GM23338 (cell line): ENCODE measurements around the gene COL4A2. TPM values are rescaled to one million over a fixed set of nuclear protein-coding genes. Genes with fewer than 3 reads are reported as not detected.

ENCODE experiments used
- CTCF ChIP-seq, 2 experiments: fragments of 200-600 bp in 1 of 2; sonication (generic) in 1 of 2; conservative IDR thresholded peaks; 2 replicates each; pipeline versions ENCODE4 v1.5.1 to v1.6.1; 2016 to 2017; ENCODE audit warnings: antibody characterized with exemption in 2 of 2, low read depth in 2 of 2, mild to moderate bottlenecking in 2 of 2, moderate library complexity in 1 of 2
- JUNB ChIP-seq: IDR thresholded peaks from one replicate; pipeline ENCODE4 v1.6.1; 2016; ENCODE audit warnings: antibody characterized with exemption; ENCODE audit not compliant: unreplicated experiment
- ZNF331 ChIP-seq: fragments of 250-450 bp; sonication (Bioruptor Pico); IDR thresholded peaks from 2 replicates; pipeline ENCODE4 v1.5.0; 2020; ENCODE audit warnings: low read depth, mild to moderate bottlenecking, moderate library complexity
- polyA plus RNA-seq: library from polyadenylated mRNA; unstranded; fragments of >200 nt; fragmentation: Nextera tagmentation; extraction: Ambion mirVana; gene quantifications from 2 replicates; pipeline ENCODE4 v1.2.1, GENCODE V29; 2016
- total RNA-seq: library from RNA; depleted of rRNA; stranded (reverse); fragments of >200 nt; shearing (Covaris generic); gene quantifications from 2 replicates; pipeline ENCODE4 v1.2.3, GENCODE V29; 2014
- TF ChIP-seq, protein P1 (sequence below): fragments of 250-450 bp; sonication (Bioruptor Pico); IDR thresholded peaks from 2 replicates; pipeline ENCODE4 v1.5.0; 2020; ENCODE audit warnings: mild to moderate bottlenecking, moderate library complexity
- TF ChIP-seq, protein P2 (sequence below): IDR thresholded peaks from 2 replicates; pipeline ENCODE4 v1.6.1; 2016; ENCODE audit warnings: antibody characterized with exemption

Gene COL4A2
- total and polyA plus RNA-seq, 2 experiments from 2014 or later = 37.4 to 131 TPM

DNA sequence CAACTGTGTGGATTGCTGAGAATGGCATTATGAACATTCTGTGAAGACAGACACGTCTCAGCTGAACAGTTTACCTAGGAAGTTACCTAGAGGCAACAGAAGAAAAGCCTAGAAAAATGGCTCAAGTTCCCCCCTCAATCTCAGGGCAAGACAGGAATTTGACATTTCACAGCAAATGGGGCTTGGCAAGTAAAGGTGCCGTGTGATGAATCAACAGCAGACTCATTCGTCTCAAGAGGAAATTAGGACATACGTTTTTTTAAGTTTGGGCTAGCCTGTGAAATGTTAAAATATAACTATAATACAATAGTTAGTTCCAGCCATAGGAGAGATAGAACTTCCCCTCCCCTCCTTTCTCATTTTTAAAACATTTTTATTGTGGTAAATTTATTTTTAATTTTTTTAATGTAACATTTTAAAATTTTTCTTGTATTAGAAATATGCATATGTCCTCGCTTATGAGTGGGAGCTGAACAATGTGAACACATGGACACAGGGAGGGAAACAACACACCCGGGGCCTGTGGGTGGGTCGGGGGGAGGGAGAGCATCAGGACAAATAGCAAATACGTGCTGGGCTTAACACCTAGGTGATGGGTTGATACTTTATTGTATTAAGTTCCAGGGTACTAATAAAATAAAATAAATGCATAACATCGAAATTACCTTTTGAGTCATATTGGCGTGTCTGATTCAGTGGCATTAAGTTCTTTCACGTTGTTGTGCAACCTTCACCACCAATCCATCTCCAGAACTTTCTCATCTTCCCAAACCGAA is 116.0 kb downstream of the COL4A2 start (continued):
- TF ChIP-seq, protein P1, sequence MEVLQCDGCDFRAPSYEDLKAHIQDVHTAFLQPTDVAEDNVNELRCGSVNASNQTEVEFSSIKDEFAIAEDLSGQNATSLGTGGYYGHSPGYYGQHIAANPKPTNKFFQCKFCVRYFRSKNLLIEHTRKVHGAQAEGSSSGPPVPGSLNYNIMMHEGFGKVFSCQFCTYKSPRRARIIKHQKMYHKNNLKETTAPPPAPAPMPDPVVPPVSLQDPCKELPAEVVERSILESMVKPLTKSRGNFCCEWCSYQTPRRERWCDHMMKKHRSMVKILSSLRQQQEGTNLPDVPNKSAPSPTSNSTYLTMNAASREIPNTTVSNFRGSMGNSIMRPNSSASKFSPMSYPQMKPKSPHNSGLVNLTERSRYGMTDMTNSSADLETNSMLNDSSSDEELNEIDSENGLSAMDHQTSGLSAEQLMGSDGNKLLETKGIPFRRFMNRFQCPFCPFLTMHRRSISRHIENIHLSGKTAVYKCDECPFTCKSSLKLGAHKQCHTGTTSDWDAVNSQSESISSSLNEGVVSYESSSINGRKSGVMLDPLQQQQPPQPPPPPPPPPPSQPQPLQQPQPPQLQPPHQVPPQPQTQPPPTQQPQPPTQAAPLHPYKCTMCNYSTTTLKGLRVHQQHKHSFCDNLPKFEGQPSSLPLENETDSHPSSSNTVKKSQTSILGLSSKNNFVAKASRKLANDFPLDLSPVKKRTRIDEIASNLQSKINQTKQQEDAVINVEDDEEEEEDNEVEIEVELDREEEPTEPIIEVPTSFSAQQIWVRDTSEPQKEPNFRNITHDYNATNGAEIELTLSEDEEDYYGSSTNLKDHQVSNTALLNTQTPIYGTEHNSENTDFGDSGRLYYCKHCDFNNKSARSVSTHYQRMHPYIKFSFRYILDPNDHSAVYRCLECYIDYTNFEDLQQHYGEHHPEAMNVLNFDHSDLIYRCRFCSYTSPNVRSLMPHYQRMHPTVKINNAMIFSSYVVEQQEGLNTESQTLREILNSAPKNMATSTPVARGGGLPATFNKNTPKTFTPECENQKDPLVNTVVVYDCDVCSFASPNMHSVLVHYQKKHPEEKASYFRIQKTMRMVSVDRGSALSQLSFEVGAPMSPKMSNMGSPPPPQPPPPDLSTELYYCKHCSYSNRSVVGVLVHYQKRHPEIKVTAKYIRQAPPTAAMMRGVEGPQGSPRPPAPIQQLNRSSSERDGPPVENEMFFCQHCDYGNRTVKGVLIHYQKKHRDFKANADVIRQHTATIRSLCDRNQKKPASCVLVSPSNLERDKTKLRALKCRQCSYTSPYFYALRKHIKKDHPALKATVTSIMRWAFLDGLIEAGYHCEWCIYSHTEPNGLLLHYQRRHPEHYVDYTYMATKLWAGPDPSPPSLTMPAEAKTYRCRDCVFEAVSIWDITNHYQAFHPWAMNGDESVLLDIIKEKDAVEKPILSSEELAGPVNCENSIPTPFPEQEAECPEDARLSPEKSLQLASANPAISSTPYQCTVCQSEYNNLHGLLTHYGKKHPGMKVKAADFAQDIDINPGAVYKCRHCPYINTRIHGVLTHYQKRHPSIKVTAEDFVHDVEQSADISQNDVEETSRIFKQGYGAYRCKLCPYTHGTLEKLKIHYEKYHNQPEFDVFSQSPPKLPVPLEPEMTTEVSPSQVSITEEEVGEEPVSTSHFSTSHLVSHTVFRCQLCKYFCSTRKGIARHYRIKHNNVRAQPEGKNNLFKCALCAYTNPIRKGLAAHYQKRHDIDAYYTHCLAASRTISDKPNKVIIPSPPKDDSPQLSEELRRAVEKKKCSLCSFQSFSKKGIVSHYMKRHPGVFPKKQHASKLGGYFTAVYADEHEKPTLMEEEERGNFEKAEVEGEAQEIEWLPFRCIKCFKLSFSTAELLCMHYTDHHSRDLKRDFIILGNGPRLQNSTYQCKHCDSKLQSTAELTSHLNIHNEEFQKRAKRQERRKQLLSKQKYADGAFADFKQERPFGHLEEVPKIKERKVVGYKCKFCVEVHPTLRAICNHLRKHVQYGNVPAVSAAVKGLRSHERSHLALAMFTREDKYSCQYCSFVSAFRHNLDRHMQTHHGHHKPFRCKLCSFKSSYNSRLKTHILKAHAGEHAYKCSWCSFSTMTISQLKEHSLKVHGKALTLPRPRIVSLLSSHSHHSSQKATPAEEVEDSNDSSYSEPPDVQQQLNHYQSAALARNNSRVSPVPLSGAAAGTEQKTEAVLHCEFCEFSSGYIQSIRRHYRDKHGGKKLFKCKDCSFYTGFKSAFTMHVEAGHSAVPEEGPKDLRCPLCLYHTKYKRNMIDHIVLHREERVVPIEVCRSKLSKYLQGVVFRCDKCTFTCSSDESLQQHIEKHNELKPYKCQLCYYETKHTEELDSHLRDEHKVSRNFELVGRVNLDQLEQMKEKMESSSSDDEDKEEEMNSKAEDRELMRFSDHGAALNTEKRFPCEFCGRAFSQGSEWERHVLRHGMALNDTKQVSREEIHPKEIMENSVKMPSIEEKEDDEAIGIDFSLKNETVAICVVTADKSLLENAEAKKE (CRISPR knock-in tag) = no peak
- TF ChIP-seq ZNF331 (CRISPR knock-in tag) = no peak
- no peak for TF ChIP-seq JUNB
- TF ChIP-seq, protein P2, sequence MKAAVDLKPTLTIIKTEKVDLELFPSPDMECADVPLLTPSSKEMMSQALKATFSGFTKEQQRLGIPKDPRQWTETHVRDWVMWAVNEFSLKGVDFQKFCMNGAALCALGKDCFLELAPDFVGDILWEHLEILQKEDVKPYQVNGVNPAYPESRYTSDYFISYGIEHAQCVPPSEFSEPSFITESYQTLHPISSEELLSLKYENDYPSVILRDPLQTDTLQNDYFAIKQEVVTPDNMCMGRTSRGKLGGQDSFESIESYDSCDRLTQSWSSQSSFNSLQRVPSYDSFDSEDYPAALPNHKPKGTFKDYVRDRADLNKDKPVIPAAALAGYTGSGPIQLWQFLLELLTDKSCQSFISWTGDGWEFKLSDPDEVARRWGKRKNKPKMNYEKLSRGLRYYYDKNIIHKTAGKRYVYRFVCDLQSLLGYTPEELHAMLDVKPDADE = no peak
- no peak for TF ChIP-seq CTCF (conservative IDR thresholded peaks at IDR 0.05; ENCODE audit: low read depth in 2 of 2)
